IMR-90 (cell line): Measurements from ENCODE around the gene MAGI2. TPM values are rescaled to one million over a fixed set of nuclear protein-coding genes. Genes with fewer than 3 reads are reported as not detected.

Source experiments
- ATAC-seq: fragments of 200-7000 bp; cut with Tn5 transposase; 2 replicates; pipeline ENCODE4 v1.9.1; 2020; ENCODE audit warnings: low read depth, mild to moderate bottlenecking, moderate library complexity
- BruUV-seq: library from RNA; stranded (reverse); fragments of 400-500 nt; replicated peaks from 2 replicates; lab custom pipeline; 2021; lab: Mats Ljungman, UMichigan
- CTCF ChIA-PET: fragments of 300-600 bp; formaldehyde crosslinking; extraction: SDS; loops from one replicate; lab custom pipeline; 2021; ENCODE audit warnings: antibody characterized with exemption; lab: Yijun Ruan, JAX
- POLR2A ChIA-PET: fragments of 300-600 bp; sonication (Branson Sonifier 250); formaldehyde crosslinking; loops from one replicate; lab custom pipeline; 2022; ENCODE audit warnings: antibody characterized with exemption; ENCODE audit not compliant: unreplicated experiment; lab: Charles Lee
- DNase-seq: peaks from one replicate; pipeline ENCODE4 v3.0.0; 2013
- H2AFZ ChIP-seq: replicated peaks from 2 replicates; pipeline ENCODE3; 2013; ENCODE audit warnings: low read length, mild to moderate bottlenecking; ENCODE audit not compliant: poor library complexity
- H2AK5ac ChIP-seq: 2 replicates; pipeline ENCODE4 v1.6.1; 2013; ENCODE audit warnings: low read depth, low read length, inconsistent platforms
- H2AK9ac ChIP-seq: replicated peaks from 2 replicates; pipeline ENCODE3; 2013; ENCODE audit warnings: mild to moderate bottlenecking, low read depth, low read length, moderate library complexity; ENCODE audit not compliant: poor library complexity
- H2BK120ac ChIP-seq: 2 replicates; pipeline ENCODE4 v1.6.1; 2013; ENCODE audit warnings: low read depth, low read length, inconsistent platforms
- H2BK15ac ChIP-seq: 3 replicates; pipeline ENCODE4 v1.6.1; 2013; ENCODE audit warnings: low read depth, low read length, inconsistent platforms
- H2BK20ac ChIP-seq: 2 replicates; pipeline ENCODE4 v1.6.1; 2013; ENCODE audit warnings: low read depth, mild to moderate bottlenecking, inconsistent platforms, low read length, moderate library complexity
- H2BK5ac ChIP-seq: 2 replicates; pipeline ENCODE4 v1.6.1; 2013; ENCODE audit warnings: mild to moderate bottlenecking, low read depth, low read length, inconsistent platforms; ENCODE audit not compliant: poor library complexity, severe bottlenecking
- H3K14ac ChIP-seq: replicated peaks from 2 replicates; pipeline ENCODE4 v1.6.1; 2013; ENCODE audit warnings: low read depth, low read length, inconsistent platforms
- H3K18ac ChIP-seq: 2 replicates; pipeline ENCODE4 v1.6.1; 2013; ENCODE audit warnings: low read depth, low read length, control low read depth
- H3K23ac ChIP-seq: 2 replicates; pipeline ENCODE4 v1.6.1; 2013; ENCODE audit warnings: low read depth, low read length, inconsistent platforms
- H3K27ac ChIP-seq: 2 replicates; pipeline ENCODE4 v1.5.1; 2013; ENCODE audit warnings: mild to moderate bottlenecking, control low read depth, low read length; ENCODE audit not compliant: insufficient read depth
- H3K27me3 ChIP-seq: 2 replicates; pipeline ENCODE4 v1.6.1; 2013; ENCODE audit warnings: low read length; ENCODE audit not compliant: control insufficient read depth, insufficient read depth
- H3K36me3 ChIP-seq: 2 replicates; pipeline ENCODE4 v1.6.1; 2013; ENCODE audit warnings: low read length, mixed read lengths; ENCODE audit not compliant: control insufficient read depth, insufficient read depth
- H3K4ac ChIP-seq: 2 replicates; pipeline ENCODE4 v1.6.1; 2013; ENCODE audit warnings: low read depth, low read length, inconsistent platforms
- H3K4me1 ChIP-seq: 2 replicates; pipeline ENCODE4 v1.6.1; 2013; ENCODE audit warnings: low read length, mixed read lengths; ENCODE audit not compliant: control insufficient read depth, insufficient read depth
- H3K4me2 ChIP-seq: 2 replicates; pipeline ENCODE4 v1.6.1; 2013; ENCODE audit warnings: low read depth, mild to moderate bottlenecking, control low read depth, low read length, moderate library complexity
- H3K4me3 ChIP-seq: 2 replicates; pipeline ENCODE4 v1.5.1; 2013; ENCODE audit warnings: low read depth, mild to moderate bottlenecking, control low read depth, low read length, moderate library complexity; ENCODE audit not compliant: insufficient read depth
- H3K56ac ChIP-seq: 2 replicates; pipeline ENCODE4 v1.6.1; 2013; ENCODE audit warnings: low read length, inconsistent platforms; ENCODE audit not compliant: insufficient read depth; ENCODE audit errors: extremely low read depth
- H3K79me1 ChIP-seq, 2 experiments: 2 replicates each; pipeline ENCODE4 v1.6.1; 2013; ENCODE audit warnings: low read length in 2 of 2, inconsistent platforms in 1 of 2, low read depth in 1 of 2
- H3K9ac ChIP-seq: 2 replicates; pipeline ENCODE4 v1.6.1; 2013; ENCODE audit warnings: low read depth, low read length, control low read depth
- H3K9me1 ChIP-seq: 2 replicates; pipeline ENCODE4 v1.6.1; 2013; ENCODE audit warnings: low read length, inconsistent platforms; ENCODE audit not compliant: insufficient read depth
- H3K9me3 ChIP-seq: 2 replicates; pipeline ENCODE4 v1.6.1; 2013; ENCODE audit warnings: low read length; ENCODE audit not compliant: control insufficient read depth, insufficient read depth
- H4K20me1 ChIP-seq: 2 replicates; pipeline ENCODE4 v1.6.1; 2013; ENCODE audit warnings: low read length, inconsistent platforms; ENCODE audit not compliant: insufficient read depth
- H4K5ac ChIP-seq: 2 replicates; pipeline ENCODE4 v1.6.1; 2013; ENCODE audit warnings: mild to moderate bottlenecking, low read depth, low read length, control low read depth
- H4K8ac ChIP-seq, 2 experiments: 2 replicates each; pipeline ENCODE4 v1.6.1; 2013; ENCODE audit warnings: low read depth in 2 of 2, low read length in 2 of 2, control low read depth in 1 of 2, inconsistent platforms in 1 of 2
- H4K91ac ChIP-seq: 2 replicates; pipeline ENCODE4 v1.6.1; 2013; ENCODE audit warnings: low read depth, low read length, inconsistent platforms; ENCODE audit not compliant: insufficient read depth
- BHLHE40 ChIP-seq: fragments of 150-350 bp; IDR thresholded peaks from 2 replicates; pipeline ENCODE4 v1.6.1; 2016; ENCODE audit warnings: mild to moderate bottlenecking, low read depth, low read length
- CEBPB ChIP-seq: IDR thresholded peaks from 2 replicates; pipeline ENCODE4 v1.6.1; 2012; ENCODE audit warnings: low read depth, low read length, improper control_type of control experiment
- CHD1 ChIP-seq: IDR thresholded peaks from 2 replicates; pipeline ENCODE4 v1.6.1; 2012; ENCODE audit warnings: low read depth, low read length, improper control_type of control experiment
- MAZ ChIP-seq: IDR thresholded peaks from 2 replicates; pipeline ENCODE4 v1.6.1; 2012; ENCODE audit warnings: low read depth, mild to moderate bottlenecking, low read length, improper control_type of control experiment, moderate library complexity, borderline replicate concordance
- MXI1 ChIP-seq: IDR thresholded peaks from 2 replicates; pipeline ENCODE4 v1.6.1; 2012; ENCODE audit warnings: low read depth, mild to moderate bottlenecking, low read length, moderate library complexity, borderline replicate concordance
- NFE2L2 ChIP-seq: fragments of 150-350 bp; IDR thresholded peaks from 2 replicates; pipeline ENCODE4 v1.6.1; 2016; ENCODE audit warnings: low read depth, mild to moderate bottlenecking, low read length
- RCOR1 ChIP-seq: IDR thresholded peaks from 2 replicates; pipeline ENCODE4 v1.6.1; 2012; ENCODE audit warnings: mild to moderate bottlenecking, low read length, improper control_type of control experiment; ENCODE audit not compliant: insufficient replicate concordance
- dilution Hi-C: fragments of 300-500 bp; cut with HindIII; formaldehyde crosslinking; loops from one replicate; pipeline ENCODE4 v1.14.3; 2018; ENCODE audit warnings: low sequenced_read_pairs; ENCODE audit not compliant: unreplicated experiment
- in situ Hi-C: fragments of 300-500 bp; cut with MboI; formaldehyde crosslinking; loops from 3 replicates; pipeline ENCODE4 v1.14.3; 2019; ENCODE audit warnings: low sequenced_read_pairs, inconsistent platforms, mixed read lengths
- intact Hi-C: fragments of 100-400 bp; cut with micrococcal nuclease; formaldehyde crosslinking; loops from 2 replicates; pipeline ENCODE4 v1.10.0; 2022
- polyA plus RNA-seq, 3 experiments: library from polyadenylated mRNA; depleted of rRNA; stranded (reverse); fragments of >200 nt; gene quantifications; 2 replicates each; pipeline ENCODE4 v1.2.3, GENCODE V29; 2012; ENCODE audit warnings: low replicate concordance in 1 of 3
- total RNA-seq: library from RNA; depleted of rRNA; stranded (reverse); fragments of >200 nt; gene quantifications from 2 replicates; pipeline ENCODE4 v1.2.3, GENCODE V29; 2012
- TF ChIP-seq, protein P1 (sequence below): conservative IDR thresholded peaks from 2 replicates; pipeline ENCODE4 v1.5.1; 2012; ENCODE audit warnings: mild to moderate bottlenecking, low read depth, low read length, improper control_type of control experiment

MAGI2 gene
- total and polyA plus RNA-seq, 2 of the 4 experiments (the other 2 are of a cell fraction), result 2.5 to 17.9 TPM

GRCh38 chr7:79352323-79352722, 101.1 kb downstream of the MAGI2 start:
- Histone ChIP-seq H2BK15ac (no peak overlapping the region), H2AK9ac (no peak overlapping the region), H3K9me3 (no peaks in the 10 kb centered on the region), H3K4me3 (no peak overlapping the region), H4K8ac (no peak overlapping the region), H3K4ac (no peak overlapping the region), H3K36me3 (no peaks in the 10 kb centered on the region), H3K18ac (no peak overlapping the region), H4K5ac (no peak overlapping the region), H3K4me1 (0 out of 2 replicates have a peak, but pooled peaks cover 5% of the 10 kb centered on the region), H4K20me1 (peaks cover 4% of the 10 kb centered on the region; the same call in 1 of the 2 replicates), H4K91ac (no peak overlapping the region), H3K9ac (no peak overlapping the region), H3K14ac (no peak overlapping the region; the same call in 1 of the 2 replicates), H2AFZ (no peak overlapping the region), H3K79me1 (peaks cover 17 to 25% of the 10 kb centered on the region in 2 experiments), H3K4me2 (peak overlapping the region; percentile 64), H3K27ac (peak overlapping the region; percentile 10; the same call in 1 of the 2 replicates), H2BK20ac (no peak overlapping the region), H2BK120ac (no peak overlapping the region), H3K27me3 (no peaks in the 10 kb centered on the region), H3K56ac (no peak overlapping the region), H3K9me1 (peaks cover 10% of the 10 kb centered on the region; the same call in 1 of the 2 replicates), H3K23ac (no peak overlapping the region), H2BK5ac (no peak overlapping the region), H2AK5ac (no peak overlapping the region)
- CTCF ChIA-PET, result interaction anchor here (0.8 to 1.4 kb wide), 2 partner anchors 41 to 54 kb away, joined by 3 read pairs; no protein-coding TSS in a partner anchor
- in situ Hi-C loops (no loop called here), dilution Hi-C loops (no loop called here), intact Hi-C loops (no loop called here)
- POLR2A ChIA-PET, result no interaction called here
- DNase-seq (peak; percentile 58), ATAC-seq (peak; percentile 96)
- TF ChIP-seq NFE2L2 (no peak), BHLHE40 (no peak), MXI1 (no peak), CEBPB (no peak), MAZ (no peak), RCOR1 (no peak), CHD1 (no peak)
- TF ChIP-seq, protein P1, sequence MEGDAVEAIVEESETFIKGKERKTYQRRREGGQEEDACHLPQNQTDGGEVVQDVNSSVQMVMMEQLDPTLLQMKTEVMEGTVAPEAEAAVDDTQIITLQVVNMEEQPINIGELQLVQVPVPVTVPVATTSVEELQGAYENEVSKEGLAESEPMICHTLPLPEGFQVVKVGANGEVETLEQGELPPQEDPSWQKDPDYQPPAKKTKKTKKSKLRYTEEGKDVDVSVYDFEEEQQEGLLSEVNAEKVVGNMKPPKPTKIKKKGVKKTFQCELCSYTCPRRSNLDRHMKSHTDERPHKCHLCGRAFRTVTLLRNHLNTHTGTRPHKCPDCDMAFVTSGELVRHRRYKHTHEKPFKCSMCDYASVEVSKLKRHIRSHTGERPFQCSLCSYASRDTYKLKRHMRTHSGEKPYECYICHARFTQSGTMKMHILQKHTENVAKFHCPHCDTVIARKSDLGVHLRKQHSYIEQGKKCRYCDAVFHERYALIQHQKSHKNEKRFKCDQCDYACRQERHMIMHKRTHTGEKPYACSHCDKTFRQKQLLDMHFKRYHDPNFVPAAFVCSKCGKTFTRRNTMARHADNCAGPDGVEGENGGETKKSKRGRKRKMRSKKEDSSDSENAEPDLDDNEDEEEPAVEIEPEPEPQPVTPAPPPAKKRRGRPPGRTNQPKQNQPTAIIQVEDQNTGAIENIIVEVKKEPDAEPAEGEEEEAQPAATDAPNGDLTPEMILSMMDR, result no peak
- no TSS peak for BruUV-seq
